ENCODE data around the gene KCNK1.
A peak's percentile ranks its signal among the peaks of the same experiment; 100 is the strongest.

KCNK1 gene

GRCh38 chr1:233707880-233708815 is 94.2 kb downstream of the KCNK1 start:
- DNase-seq: no peak

GRCh38 chr1:233710031-233710430 is 96.1 kb downstream of the KCNK1 start:
- DNase-seq: no peak

- no peak for DNase-seq
Measured at GRCh38 chr1:233710507-233710906, 96.6 kb downstream of the KCNK1 start.

- no peak for DNase-seq
Measured at GRCh38 chr1:233714631-233715217, 100.8 kb downstream of the KCNK1 start.

GRCh38 chr1:233718057-233718456 is 104.2 kb downstream of the KCNK1 start:
- no peak for DNase-seq

- DNase-seq: no peak
Measured at GRCh38 chr1:233719655-233720341, 105.9 kb downstream of the KCNK1 start.

GRCh38 chr1:233721004-233721595 is 107.2 kb downstream of the KCNK1 start:
- DNase-seq: peak; percentile 6
